Coronary artery (tissue), 2 donors: Measurements from ENCODE around the gene OLFM1.

Source experiments
- DNase-seq: peaks from one replicate; pipeline ENCODE4 v3.0.0-alpha.2; 2017; ENCODE audit warnings: low spot score
- H3K27ac ChIP-seq, 2 donors: fragments of 200-600 bp; sonication (generic); one replicate each; pipeline ENCODE4 v1.5.1; 2016 to 2019
- H3K4me3 ChIP-seq: fragments of 200-600 bp; sonication (generic); 2 replicates; pipeline ENCODE4 v1.5.1; 2016; ENCODE audit warnings: mild to moderate bottlenecking, moderate library complexity
- TF ChIP-seq, protein P1 (sequence below): fragments of 200-600 bp; sonication (generic); IDR thresholded peaks from one replicate; pipeline ENCODE4 v1.5.1; 2019; ENCODE audit warnings: antibody characterized with exemption

The OLFM1 gene

DNA sequence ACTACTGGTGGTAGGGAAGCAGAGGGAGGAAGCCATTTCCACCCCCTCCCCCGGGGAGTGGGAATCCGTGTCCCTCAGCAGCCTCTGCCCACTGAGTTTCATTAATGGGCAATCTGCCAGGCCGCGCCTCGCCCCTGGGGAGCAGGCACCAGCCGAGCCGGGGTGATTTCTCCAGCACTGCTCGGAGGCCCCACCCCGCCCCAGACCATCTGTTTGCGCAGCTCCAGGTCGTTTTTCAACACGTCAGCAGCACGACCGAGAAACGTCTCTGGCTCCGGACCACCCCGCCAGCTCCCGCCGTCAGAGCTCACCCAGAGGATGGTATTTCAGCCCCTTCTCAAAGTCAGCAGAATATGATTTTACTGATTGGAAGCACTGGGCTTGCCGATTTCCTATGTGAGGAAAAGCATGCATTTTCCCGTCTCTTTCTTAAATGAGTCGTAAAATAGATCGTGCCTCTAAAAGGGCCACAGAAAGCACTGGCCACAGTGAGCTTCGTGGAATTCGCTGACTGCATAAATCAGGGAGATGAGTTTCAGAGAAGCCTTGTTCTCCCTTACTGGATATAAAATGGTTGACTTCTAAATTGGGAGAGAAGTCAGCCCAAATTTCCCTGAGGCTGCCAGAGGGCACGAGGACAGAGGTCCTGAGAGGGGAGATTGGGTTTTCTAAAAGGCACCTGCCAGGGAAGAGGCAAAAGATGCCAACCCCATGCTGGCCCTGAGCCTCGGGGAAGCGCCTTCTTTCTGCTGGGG, 47.0 kb downstream of the OLFM1 start:
- Histone ChIP-seq H3K4me3 (no peak overlapping the region), H3K27ac (no peak overlapping the region)
- TF ChIP-seq, protein P1, sequence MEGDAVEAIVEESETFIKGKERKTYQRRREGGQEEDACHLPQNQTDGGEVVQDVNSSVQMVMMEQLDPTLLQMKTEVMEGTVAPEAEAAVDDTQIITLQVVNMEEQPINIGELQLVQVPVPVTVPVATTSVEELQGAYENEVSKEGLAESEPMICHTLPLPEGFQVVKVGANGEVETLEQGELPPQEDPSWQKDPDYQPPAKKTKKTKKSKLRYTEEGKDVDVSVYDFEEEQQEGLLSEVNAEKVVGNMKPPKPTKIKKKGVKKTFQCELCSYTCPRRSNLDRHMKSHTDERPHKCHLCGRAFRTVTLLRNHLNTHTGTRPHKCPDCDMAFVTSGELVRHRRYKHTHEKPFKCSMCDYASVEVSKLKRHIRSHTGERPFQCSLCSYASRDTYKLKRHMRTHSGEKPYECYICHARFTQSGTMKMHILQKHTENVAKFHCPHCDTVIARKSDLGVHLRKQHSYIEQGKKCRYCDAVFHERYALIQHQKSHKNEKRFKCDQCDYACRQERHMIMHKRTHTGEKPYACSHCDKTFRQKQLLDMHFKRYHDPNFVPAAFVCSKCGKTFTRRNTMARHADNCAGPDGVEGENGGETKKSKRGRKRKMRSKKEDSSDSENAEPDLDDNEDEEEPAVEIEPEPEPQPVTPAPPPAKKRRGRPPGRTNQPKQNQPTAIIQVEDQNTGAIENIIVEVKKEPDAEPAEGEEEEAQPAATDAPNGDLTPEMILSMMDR: no peak
- no peak for DNase-seq

- no peak for DNase-seq
- Histone ChIP-seq H3K27ac (no peak overlapping the region), H3K4me3 (no peak overlapping the region)
- TF ChIP-seq, protein P1: no peak
These were observed 47.9 kb downstream of the OLFM1 start for GRCh38 chr9:135135171-135135928.

DNA sequence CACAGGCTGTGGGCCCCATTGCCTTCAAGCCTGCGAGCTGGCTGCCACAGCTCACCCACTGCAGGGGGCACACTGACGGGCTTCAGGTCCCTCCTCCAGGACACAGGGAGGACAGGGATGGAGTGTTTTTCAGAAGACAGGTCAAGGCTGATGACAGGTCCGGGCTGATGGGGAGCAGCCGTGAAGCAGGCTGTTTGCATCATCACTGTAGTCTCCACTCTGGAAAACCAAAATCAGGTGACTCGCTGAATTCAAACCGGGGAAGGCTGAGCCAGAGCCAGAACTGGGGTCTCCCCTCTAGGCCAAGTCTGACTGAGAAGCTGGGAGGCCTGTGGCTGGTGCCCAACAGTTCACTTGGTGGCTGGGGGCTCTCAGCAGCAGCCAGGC, 48.5 kb downstream of the OLFM1 start:
- TF ChIP-seq, protein P1: no peak
- no peak overlapping the region for H3K4me3 ChIP-seq
- DNase-seq: no peak
- no peak overlapping the region for H3K27ac ChIP-seq

DNA sequence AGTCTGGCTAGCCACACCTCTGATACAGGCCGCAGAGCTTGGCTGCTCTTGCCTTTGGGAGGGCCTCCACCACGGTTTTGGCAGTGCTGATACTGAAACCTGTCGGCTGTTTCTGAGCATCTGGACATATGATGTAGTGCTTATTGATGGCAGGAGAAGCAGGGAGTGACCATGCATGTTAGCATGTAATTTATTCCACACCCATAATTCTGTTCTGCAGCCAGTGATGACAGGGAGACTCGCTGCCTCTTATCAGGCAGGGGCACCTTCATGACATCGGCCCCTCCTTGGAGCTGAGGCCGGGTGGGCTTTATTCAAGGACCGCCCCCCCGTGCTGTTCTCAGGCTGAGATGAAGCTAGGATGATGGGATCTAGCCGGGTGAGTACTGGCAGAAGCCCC, 49.0 kb downstream of the OLFM1 start:
- DNase-seq: no peak
- Histone ChIP-seq H3K4me3 (no peak overlapping the region), H3K27ac (no peak overlapping the region)
- TF ChIP-seq, protein P1: no peak

DNA sequence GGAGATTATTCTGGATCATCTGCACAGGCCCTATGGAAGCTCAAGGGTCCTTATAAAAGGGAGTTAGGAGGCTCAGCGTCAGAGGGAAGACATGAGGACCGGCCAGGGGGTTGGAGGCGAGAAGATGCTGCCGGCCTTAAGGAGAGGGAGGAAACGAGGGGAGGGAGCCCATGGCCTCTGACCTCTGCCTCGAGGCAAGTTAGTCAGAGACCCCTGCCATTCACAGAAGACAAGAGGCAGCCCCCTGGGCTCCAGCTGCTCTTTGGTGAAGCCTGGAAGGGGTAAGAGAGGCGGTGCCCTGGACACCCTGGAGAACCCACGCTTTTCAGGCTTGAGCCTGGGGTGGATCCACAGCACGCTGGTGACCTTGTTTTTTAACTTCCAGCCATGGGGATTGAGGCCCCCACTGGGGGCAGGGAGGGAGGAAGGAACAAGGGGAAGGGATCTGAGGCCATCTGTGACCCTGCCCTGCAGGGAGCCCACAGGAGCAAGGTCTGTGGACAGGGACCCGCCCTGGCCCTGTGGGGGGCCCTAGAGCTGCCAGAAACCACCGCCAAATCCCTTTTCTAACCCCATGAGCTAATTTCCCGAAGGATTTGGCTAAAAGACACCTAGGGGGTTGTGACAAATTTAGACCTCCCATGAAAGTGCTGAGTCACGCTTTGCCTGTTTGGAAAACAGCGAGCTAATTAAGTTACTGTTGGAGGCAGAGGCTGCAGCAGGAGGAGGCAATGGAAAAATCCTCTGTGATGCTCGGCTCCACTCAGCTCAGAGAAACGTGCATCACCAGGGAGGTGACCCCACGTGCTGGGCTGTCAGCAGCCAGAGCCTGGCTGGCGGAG, 49.7 kb downstream of the OLFM1 start:
- DNase-seq: no peak
- no peak overlapping the region for H3K4me3 ChIP-seq
- TF ChIP-seq, protein P1: no peak
- H3K27ac ChIP-seq: no peak overlapping the region

GRCh38 chr9:135138078-135138855, 50.8 kb downstream of the OLFM1 start:
- no peak overlapping the region for H3K4me3 ChIP-seq
- no peak overlapping the region for H3K27ac ChIP-seq
- no peak for DNase-seq
- TF ChIP-seq, protein P1: no peak
